GM12878 (cell line): ENCODE results near the gene CFAP54. TPM values are rescaled to one million over a fixed set of nuclear protein-coding genes. Genes with fewer than 3 reads are reported as not detected.

Source experiments
- ATAC-seq: fragments of 200-7000 bp; cut with Tn5 transposase; 3 replicates; pipeline ENCODE4 v1.9.1; 2020; ENCODE audit warnings: mild to moderate bottlenecking, moderate library complexity
- BruUV-seq: library from RNA; stranded (reverse); fragments of 400-500 nt; replicated peaks from 2 replicates; lab custom pipeline; 2021; lab: Mats Ljungman, UMichigan
- CTCF ChIA-PET: fragments of 300-600 bp; sonication (Branson Sonifier 250); formaldehyde crosslinking; extraction: SDS; loops from one replicate; lab custom pipeline; 2021; ENCODE audit warnings: inconsistent platforms; lab: Yijun Ruan, JAX
- POLR2A ChIA-PET: fragments of 350-600 bp; formaldehyde crosslinking; extraction: SDS; loops from one replicate; lab custom pipeline; 2021; ENCODE audit warnings: inconsistent platforms; lab: Charles Lee
- RAD21 ChIA-PET: fragments of 300-600 bp; sonication (Branson Sonifier 250); formaldehyde crosslinking; loops from one replicate; lab custom pipeline; 2023; ENCODE audit warnings: antibody characterized with exemption; ENCODE audit not compliant: unreplicated experiment; lab: Charles Lee
- SMC1A ChIA-PET: fragments of 300-600 bp; sonication (Branson Sonifier 250); formaldehyde crosslinking; loops from one replicate; lab custom pipeline; 2023; ENCODE audit not compliant: unreplicated experiment, uncharacterized antibody; lab: Charles Lee
- DNase-seq: peaks from one replicate; pipeline ENCODE4 v3.0.0-alpha.2; 2011; ENCODE audit warnings: low read depth, low spot score
- FAIRE-seq: peaks from 3 replicates; lab custom pipeline; 2011; peaks lifted over from hg19 to GRCh38; lab: Jason Lieb, UNC
- H2AFZ ChIP-seq: 2 replicates; pipeline ENCODE4 v1.6.0; 2011; ENCODE audit warnings: low read depth, low read length, control low read depth; ENCODE audit not compliant: control insufficient read depth
- H3K27ac ChIP-seq: 2 replicates; pipeline ENCODE4 v1.5.1; 2011; ENCODE audit warnings: control low read depth; ENCODE audit not compliant: control insufficient read depth, insufficient read depth
- H3K27me3 ChIP-seq, 2 experiments: replicated peaks in 1 of 2; 2 replicates each; pipeline versions ENCODE4 v1.6.0 to v1.6.1; 2011; ENCODE audit warnings: low read length in 1 of 2; ENCODE audit not compliant: control insufficient read depth in 2 of 2, insufficient read depth in 2 of 2
- H3K36me3 ChIP-seq, 2 experiments: 2 replicates each; pipeline ENCODE4 v1.5.1; 2011; ENCODE audit warnings: low read length in 1 of 2; ENCODE audit not compliant: control insufficient read depth in 2 of 2, insufficient read depth in 2 of 2
- H3K4me1 ChIP-seq: 2 replicates; pipeline ENCODE4 v1.6.1; 2011; ENCODE audit warnings: mild to moderate bottlenecking, low read length, moderate library complexity, mixed read lengths; ENCODE audit not compliant: control insufficient read depth, insufficient read depth
- H3K4me2 ChIP-seq: 2 replicates; pipeline ENCODE4 v1.6.0; 2011; ENCODE audit warnings: control low read depth; ENCODE audit not compliant: control insufficient read depth, insufficient read depth
- H3K4me3 ChIP-seq: fragments of 200-600 bp; sonication (generic); 2 replicates; pipeline ENCODE4 v1.5.1; 2016
- H3K79me2 ChIP-seq: 2 replicates; pipeline ENCODE4 v1.6.0; 2011; ENCODE audit warnings: low read length; ENCODE audit not compliant: control insufficient read depth, insufficient read depth
- H3K9ac ChIP-seq: 2 replicates; pipeline ENCODE4 v1.8.0; 2011; ENCODE audit warnings: low read length, control low read depth, mixed read lengths; ENCODE audit not compliant: control insufficient read depth, insufficient read depth
- H3K9me3 ChIP-seq: replicated peaks from 3 replicates; pipeline ENCODE4 v1.5.1; 2011; ENCODE audit warnings: mild to moderate bottlenecking, low read length; ENCODE audit not compliant: control insufficient read depth, insufficient read depth
- H4K20me1 ChIP-seq: 2 replicates; pipeline ENCODE4 v1.6.0; 2011; ENCODE audit not compliant: control insufficient read depth, insufficient read depth
- CEBPZ ChIP-seq: fragments of 150-350 bp; IDR thresholded peaks from 2 replicates; pipeline ENCODE4 v1.6.1; 2016; ENCODE audit warnings: low read depth, low read length
- JUNB ChIP-seq: IDR thresholded peaks from 2 replicates; pipeline ENCODE4 v1.6.1; 2016; ENCODE audit warnings: antibody characterized with exemption, mild to moderate bottlenecking
- KDM1A ChIP-seq: fragments of 200-600 bp; sonication (generic); IDR thresholded peaks from 2 replicates; pipeline ENCODE4 v1.6.1; 2016; ENCODE audit warnings: borderline replicate concordance
- RBBP5 ChIP-seq: fragments of 200-600 bp; sonication (generic); conservative IDR thresholded peaks from 2 replicates; pipeline ENCODE4 v1.6.1; 2016
- ZNF207 ChIP-seq: fragments of 450-650 bp; IDR thresholded peaks from 2 replicates; pipeline ENCODE4 v1.6.1; 2014; ENCODE audit warnings: antibody characterized with exemption, mild to moderate bottlenecking, borderline replicate concordance
- in situ Hi-C: fragments of 300-500 bp; cut with MboI; formaldehyde crosslinking; loops from 9 replicates; pipeline ENCODE4 v1.14.3; 2018; ENCODE audit warnings: mixed read lengths
- intact Hi-C: fragments of 100-400 bp; cut with micrococcal nuclease; formaldehyde crosslinking; loops from one replicate; pipeline ENCODE4 v1.14.2; 2022; ENCODE audit not compliant: unreplicated experiment
- polyA plus RNA-seq, 11 experiments: library from polyadenylated mRNA; depleted of rRNA in 4 of 11; unstranded in 6 of 11; stranded (reverse) in 5 of 11; fragments of >200 nt; fragmentation: Nextera tagmentation in 4 of 11; fragmentation: Illumina TruSeq in 1 of 11; extraction: Ambion mirVana in 4 of 11; extraction: Trizol in 1 of 11; gene quantifications; 1 replicate in 1 of 11; 2 replicates in 10 of 11; pipeline versions ENCODE4 v1.2.1 to v1.2.3, GENCODE V29; 2011 to 2016; ENCODE audit warnings: inconsistent platforms in 2 of 11, missing spikeins in 2 of 11, low read depth in 1 of 11
- total RNA-seq, 4 experiments: library from RNA; depleted of rRNA in 3 of 4; stranded (reverse); fragments of >200 nt in 3 of 4; fragmentation: Illumina TruSeq in 1 of 4; extraction: Trizol in 1 of 4; gene quantifications; 2 replicates each; pipeline versions ENCODE4 v1.2.1 to v1.2.3, GENCODE V29; 2013 to 2021

Gene CFAP54
- total and polyA plus RNA-seq, 10 of the 15 experiments (the other 5 are each of a cell fraction or from before 2014, with no cell fraction given): 0.19 to 1.5 (median 0.56) TPM

DNA sequence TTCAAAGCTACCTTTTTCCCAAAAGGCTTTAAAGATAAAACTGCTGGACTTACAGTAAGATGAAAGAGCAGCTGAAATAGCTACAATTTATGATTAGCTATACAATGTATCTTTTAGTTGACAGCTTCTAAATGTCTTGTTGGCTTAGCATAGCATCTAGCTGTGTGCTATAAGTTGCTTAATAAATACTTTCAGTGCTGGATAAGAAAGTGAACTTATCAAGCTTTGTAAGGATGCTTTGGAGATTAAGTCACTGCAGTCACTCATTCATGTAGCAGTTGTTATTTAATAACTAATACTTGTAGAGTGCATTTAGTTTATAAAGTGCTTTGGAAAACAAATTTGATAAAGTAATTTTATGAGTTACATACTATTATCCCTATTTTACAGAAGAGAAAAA is 14.6 kb downstream of the CFAP54 start:
- H3K9ac ChIP-seq: no peak overlapping the region
- no peaks in the 10 kb centered on the region for H3K27me3 ChIP-seq
- ChIA-PET RAD21 (interaction anchor here (0.7 to 4.9 kb wide), 8 partner anchors 9 to 288 kb away, joined by 3 to 57 read pairs (median 4); partner anchors contain the start of gene CFAP54), SMC1A (interaction anchor here (0.7 to 5.1 kb wide), 13 partner anchors 10 to 106 kb away, joined by 3 to 87 read pairs (median 3); partner anchors contain the start of gene CFAP54), CTCF (interaction anchor here (1.0 to 4.9 kb wide), 6 partner anchors 11 to 446 kb away, joined by 3 to 70 read pairs (median 4); partner anchors contain the start of gene CFAP54), POLR2A (interaction anchor here (0.5 to 0.6 kb wide), 3 partner anchors 36 to 286 kb away, joined by 4 to 5 read pairs (median 5); no protein-coding TSS in a partner anchor)
- H2AFZ ChIP-seq: no peak overlapping the region
- H3K9me3 ChIP-seq: no peaks in the 10 kb centered on the region
- in situ Hi-C loops: no loop called here
- intact Hi-C loops: loop anchor here (5.0 kb wide), 1 partner anchor 47 kb away; no protein-coding TSS in a partner anchor
- no peak overlapping the region for H3K27ac ChIP-seq
- no peak overlapping the region for H3K4me3 ChIP-seq
- FAIRE-seq: no peak
- ATAC-seq: no peak
- peak overlapping the region; percentile 10; the same call in 1 of the 2 replicates for H3K4me2 ChIP-seq
- H4K20me1 ChIP-seq: no peaks in the 10 kb centered on the region
- H3K36me3 ChIP-seq: no peaks in the 10 kb centered on the region
- H3K4me1 ChIP-seq: peaks cover 30% of the 10 kb centered on the region
- TF ChIP-seq CEBPZ: no peak
- no peak for TF ChIP-seq JUNB
- no peak for TF ChIP-seq ZNF207
- TF ChIP-seq KDM1A: no peak
- no peak for TF ChIP-seq RBBP5
- no TSS peak for BruUV-seq
- no peak for DNase-seq
- no peaks in the 10 kb centered on the region for H3K79me2 ChIP-seq
